Vagina (tissue), 1 donor: Measurements from ENCODE around the gene OSTN. TPM values are rescaled to one million over a fixed set of nuclear protein-coding genes. Genes with fewer than 3 reads are reported as not detected.

Source experiments
- total RNA-seq: library from RNA; depleted of rRNA; stranded (reverse); fragments of >200 nt; gene quantifications from one replicate; pipeline ENCODE4 v1.2.3, GENCODE V29; 2016

The OSTN gene
- total RNA-seq, 1 donor from 2014 or later = not detected

Other genes with a start within 250 kb of the OSTN start
- 58.7 TPM for gene CCDC50, start 130.2 kb downstream of the OSTN start, total RNA-seq
- gene UTS2B, start 131.3 kb downstream of the OSTN start, total RNA-seq = 1.7 TPM